ENCODE results near the gene CADPS2.
"Not testable (repeated sequence)": the region's sequence is repeated elsewhere in the genome, so short reads cannot be mapped to it uniquely, and the experiment has no call there.

The CADPS2 gene

GRCh38 chr7:122849957-122850328 lies 36.3 kb downstream of the CADPS2 start:
- no peak for DNase-seq (ENCODE audit: low read depth, low spot score)

- DNase-seq (ENCODE audit: low read depth, low spot score): no peak
These were observed 36.8 kb downstream of the CADPS2 start for GRCh38 chr7:122849322-122849956.

GRCh38 chr7:122847871-122848473 lies 38.3 kb downstream of the CADPS2 start:
- DNase-seq (ENCODE audit: low read depth, low spot score): no peak

DNA sequence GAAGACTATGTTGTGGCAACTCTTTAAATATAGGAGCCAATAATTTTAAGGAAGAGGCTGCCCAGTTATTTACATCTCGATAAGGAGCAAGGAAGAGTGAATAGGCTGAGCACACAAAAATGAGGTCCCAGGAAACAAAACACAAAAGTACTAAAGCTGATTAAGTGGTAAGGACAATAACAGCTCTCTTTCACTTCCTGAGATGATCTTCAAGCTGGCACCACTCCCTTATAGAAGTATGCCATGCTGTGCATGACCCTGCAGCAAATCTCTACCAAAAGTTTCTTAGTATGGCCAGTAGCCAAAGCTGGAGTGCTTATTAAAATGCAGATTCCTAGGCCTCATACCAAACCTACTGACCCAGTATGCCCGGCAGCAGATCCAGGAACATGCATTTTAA lies 39.7 kb downstream of the CADPS2 start:
- no peak for DNase-seq (ENCODE audit: low read depth, low spot score)

GRCh38 chr7:122845286-122845685 lies 41.0 kb downstream of the CADPS2 start:
- DNase-seq (ENCODE audit: low read depth, low spot score): no peak

- no peak for DNase-seq (ENCODE audit: low read depth, low spot score)
These were observed 41.9 kb downstream of the CADPS2 start for GRCh38 chr7:122844191-122844988.

GRCh38 chr7:122842971-122843370 lies 43.3 kb downstream of the CADPS2 start:
- DNase-seq (ENCODE audit: low read depth, low spot score): no peak

GRCh38 chr7:122836286-122836685 lies 50.0 kb downstream of the CADPS2 start:
- not testable (repeated sequence) for DNase-seq (ENCODE audit: low read depth, low spot score)

DNA sequence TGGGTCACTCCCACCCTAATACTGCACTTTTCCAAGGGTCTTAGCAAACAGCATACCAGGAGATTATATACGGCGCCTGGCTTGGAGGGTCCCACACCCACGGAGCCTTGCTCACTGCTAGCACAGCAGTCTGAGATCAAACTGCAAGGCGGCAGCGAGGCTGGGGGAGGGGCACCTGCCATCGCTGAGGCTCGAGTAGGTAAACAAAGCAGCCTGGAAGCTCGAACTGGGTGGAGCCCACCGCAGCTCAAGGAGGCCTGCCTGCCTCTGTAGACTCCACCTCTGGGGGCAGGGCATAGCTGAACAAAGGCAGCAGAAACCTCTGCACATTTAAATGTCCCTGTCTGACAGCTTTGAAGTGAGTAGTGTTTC lies 51.7 kb downstream of the CADPS2 start:
- DNase-seq (ENCODE audit: low read depth, low spot score): not testable (repeated sequence)

GRCh38 chr7:122833888-122834570 lies 52.2 kb downstream of the CADPS2 start:
- no peak for DNase-seq (ENCODE audit: low read depth, low spot score)

DNA sequence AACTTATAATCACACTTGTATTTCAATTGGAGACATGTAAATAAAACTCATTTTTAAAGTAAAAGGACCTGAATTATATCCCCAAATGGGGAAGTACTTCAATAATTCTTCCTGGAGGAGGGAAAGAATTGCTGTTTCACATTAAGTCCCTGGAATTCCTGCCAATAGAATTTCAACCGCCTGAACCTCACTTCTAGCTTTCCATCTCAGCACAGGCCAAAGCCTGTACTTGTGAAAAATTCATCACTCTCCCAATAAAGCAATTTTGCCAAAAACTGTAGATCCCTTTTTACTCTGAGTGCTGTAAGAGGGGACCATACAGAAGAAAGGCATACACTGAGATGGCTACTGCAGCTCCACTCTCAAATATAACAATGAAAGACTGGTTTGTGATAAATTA lies 54.8 kb downstream of the CADPS2 start:
- DNase-seq (ENCODE audit: low read depth, low spot score): no peak

DNA sequence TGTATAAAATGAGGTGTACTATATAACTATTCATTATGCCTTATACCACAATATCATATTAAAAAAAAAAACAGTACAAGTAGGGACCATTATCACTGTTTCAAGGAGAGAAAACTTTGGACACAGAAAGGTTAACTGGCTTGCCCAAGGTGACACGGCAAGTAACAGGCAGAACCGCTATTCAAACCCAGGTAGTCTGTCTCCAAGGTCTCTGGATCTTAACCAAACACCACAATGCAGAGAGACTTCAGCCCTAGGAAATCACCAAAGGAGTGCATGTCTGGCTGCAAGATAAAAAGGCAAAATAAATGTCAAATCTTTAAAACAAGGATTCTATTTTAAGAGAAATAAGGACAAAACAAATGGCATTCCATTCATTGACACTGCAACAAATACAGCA lies 56.3 kb downstream of the CADPS2 start:
- no peak for DNase-seq (ENCODE audit: low read depth, low spot score)

DNA sequence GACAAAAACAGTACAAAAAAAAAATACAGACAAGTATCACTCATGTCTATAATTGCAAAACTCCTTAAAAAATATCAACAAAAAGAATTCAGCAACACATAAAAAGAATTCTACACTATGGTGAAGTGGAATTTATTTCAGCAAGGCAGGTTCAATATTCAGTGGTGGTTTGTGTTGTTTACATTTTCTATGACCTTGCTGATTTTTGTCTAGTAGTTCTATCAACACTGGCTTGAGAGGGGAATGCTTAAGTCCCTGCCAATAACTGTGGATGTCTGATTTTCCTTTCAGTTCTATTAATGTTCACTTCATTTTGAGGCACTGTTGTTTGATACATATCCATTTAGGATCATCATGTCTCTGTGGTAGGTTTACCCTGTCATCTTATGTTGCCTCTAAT lies 58.5 kb downstream of the CADPS2 start:
- no peak for DNase-seq (ENCODE audit: low read depth, low spot score)

DNA sequence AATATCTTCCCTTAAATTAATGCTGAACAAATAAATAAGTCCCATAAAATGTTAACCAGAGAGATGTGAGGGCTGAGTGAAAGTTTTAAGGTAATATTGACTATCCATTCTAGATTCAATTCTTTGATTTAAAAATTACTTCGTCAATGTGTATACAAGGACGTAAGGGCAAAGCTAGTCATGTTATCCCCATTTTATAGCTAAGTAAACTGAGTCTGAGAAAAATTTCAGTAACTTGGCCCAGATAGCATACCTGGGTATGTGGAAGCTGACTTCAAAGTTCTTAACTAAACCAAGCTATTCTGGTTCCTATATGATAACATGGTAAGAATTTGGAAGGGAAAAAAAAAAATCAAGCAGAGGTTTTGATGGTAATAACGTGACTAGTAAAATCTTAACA lies 72.4 kb downstream of the CADPS2 start:
- DNase-seq (ENCODE audit: low read depth, low spot score): no peak

GRCh38 chr7:122803851-122804250 lies 82.4 kb downstream of the CADPS2 start:
- DNase-seq (ENCODE audit: low read depth, low spot score): no peak

- DNase-seq (ENCODE audit: low read depth, low spot score): no peak
These were observed 82.9 kb downstream of the CADPS2 start for GRCh38 chr7:122803323-122803722.

GRCh38 chr7:122802301-122802751 lies 83.9 kb downstream of the CADPS2 start:
- DNase-seq (ENCODE audit: low read depth, low spot score): no peak

DNA sequence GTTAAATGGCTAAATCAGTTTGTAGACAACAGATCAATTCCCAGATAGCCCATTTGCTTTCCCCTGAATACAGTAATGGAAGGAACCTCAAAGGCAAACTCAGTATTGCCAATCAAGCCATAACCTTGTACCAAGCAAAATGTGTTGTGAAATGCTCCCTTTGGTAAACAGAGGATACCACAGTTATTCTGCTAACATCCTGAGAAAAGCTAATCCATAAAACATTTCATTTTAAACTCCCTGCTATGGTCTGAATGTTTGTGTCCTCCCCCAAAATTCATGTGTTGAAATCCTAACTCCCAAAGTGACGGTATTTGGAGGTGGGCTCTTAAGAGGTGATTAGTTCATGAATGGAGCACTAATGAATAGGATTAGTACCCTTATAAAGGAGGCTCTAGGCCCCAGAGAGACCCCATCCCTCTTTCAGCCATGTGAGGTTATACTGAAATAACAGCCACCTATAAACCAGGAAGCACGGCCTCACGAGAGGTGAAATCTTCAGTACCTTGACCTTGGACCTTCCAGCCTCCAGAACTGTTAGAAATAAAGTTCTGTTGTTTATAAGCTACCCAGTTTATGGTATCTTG lies 94.2 kb downstream of the CADPS2 start:
- no peak for DNase-seq (ENCODE audit: low read depth, low spot score)

DNA sequence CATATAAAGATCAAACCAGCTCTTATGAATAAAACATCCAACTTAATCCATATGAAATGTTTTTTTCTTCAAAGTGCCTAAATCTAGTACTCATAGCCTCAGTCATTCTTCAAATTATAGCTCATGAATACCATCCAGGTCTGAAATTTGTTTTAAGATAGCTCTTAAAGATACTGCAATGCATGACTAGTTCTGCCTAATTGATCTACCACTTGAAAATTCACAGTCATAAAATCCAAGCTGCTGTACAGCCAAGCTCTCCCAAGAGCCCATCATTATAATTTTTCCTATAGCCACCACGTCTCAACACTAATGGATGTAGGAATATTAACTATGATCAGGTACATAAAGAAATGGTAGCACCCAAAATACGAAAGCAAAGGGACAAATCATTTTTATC lies 95.7 kb downstream of the CADPS2 start:
- DNase-seq (ENCODE audit: low read depth, low spot score): no peak

DNA sequence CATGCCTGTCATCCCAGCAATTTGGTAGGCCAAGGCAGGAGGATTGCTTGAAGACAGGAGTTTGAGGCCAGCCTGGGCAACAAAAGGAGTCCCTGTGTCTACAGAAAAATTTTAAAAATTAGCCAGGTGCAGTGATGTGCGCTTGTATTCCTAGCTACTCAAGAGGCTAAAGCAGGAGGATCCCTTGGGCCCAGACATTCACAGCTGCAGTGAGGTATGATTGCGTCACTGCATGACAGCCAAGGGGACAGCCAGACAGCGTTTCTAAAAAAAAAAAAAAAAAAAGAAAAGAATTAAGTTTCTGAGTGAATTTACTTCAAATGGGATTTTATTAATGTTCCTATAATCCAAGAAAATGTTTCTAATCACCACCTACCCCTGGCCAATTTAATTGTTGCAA lies 96.1 kb downstream of the CADPS2 start:
- DNase-seq (ENCODE audit: low read depth, low spot score): no peak

DNA sequence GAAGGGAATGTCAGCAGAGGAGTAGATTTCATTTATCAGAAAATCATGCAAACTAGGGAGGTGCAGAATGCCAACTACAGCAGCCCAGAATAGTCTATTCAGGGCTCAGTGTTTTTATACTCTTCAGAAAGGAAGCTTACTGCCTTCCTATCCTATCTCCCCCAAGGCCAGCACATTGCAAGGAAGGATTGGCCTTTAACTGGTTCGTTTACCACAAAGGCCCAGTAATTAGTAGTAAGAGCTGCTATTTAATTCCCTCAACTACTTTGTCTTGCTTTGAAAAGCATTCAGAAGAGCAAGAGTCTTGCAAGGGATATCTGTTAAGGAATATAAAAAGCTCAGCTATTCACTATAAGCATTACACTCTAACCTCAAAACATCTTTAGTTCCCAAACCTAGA lies 97.1 kb downstream of the CADPS2 start:
- DNase-seq (ENCODE audit: low read depth, low spot score): no peak
